SK-N-SH (cell line): ENCODE measurements around the gene FMO5.

Source experiments
- CTCF ChIP-seq: fragments of 200-600 bp; sonication (generic); IDR thresholded peaks from 2 replicates; pipeline ENCODE4 v1.6.1; 2017; ENCODE audit warnings: antibody characterized with exemption, mild to moderate bottlenecking, moderate library complexity
- ELF1 ChIP-seq: IDR thresholded peaks from 2 replicates; pipeline ENCODE4 v1.4.0; 2012
- EP300 ChIP-seq, 2 experiments: IDR thresholded peaks; 2 replicates each; pipeline versions ENCODE4 v1.4.0 to v1.6.1; 2012; ENCODE audit warnings: borderline replicate concordance in 1 of 2, low read depth in 1 of 2, low read length in 1 of 2
- EZH2phosphoT487 ChIP-seq: fragments of 200-600 bp; sonication (generic); IDR thresholded peaks from 2 replicates; pipeline ENCODE4 v1.6.1; 2017; ENCODE audit warnings: low read depth, mixed run types, mild to moderate bottlenecking, antibody characterized with exemption, moderate library complexity, borderline replicate concordance
- FOXM1 ChIP-seq: IDR thresholded peaks from 2 replicates; pipeline ENCODE4 v1.4.0; 2012; ENCODE audit warnings: low read depth, mild to moderate bottlenecking
- MAX ChIP-seq: IDR thresholded peaks from 2 replicates; pipeline ENCODE4 v1.4.0; 2012; ENCODE audit warnings: low read depth
- NFIC ChIP-seq: IDR thresholded peaks from 2 replicates; pipeline ENCODE4 v1.4.0; 2012; ENCODE audit warnings: borderline replicate concordance
- PBX3 ChIP-seq: IDR thresholded peaks from 2 replicates; pipeline ENCODE4; 2012
- RCOR1 ChIP-seq: fragments of 150-350 bp; IDR thresholded peaks from 2 replicates; pipeline ENCODE4 v1.6.1; 2017; ENCODE audit warnings: antibody characterized with exemption, low read length
- SIN3A ChIP-seq: IDR thresholded peaks from 2 replicates; pipeline ENCODE4 v1.6.1; 2012; ENCODE audit warnings: low read depth, mild to moderate bottlenecking, low read length, moderate library complexity, borderline replicate concordance
- USF2 ChIP-seq: fragments of 150-350 bp; IDR thresholded peaks from 2 replicates; pipeline ENCODE4 v1.6.1; 2017; ENCODE audit warnings: antibody characterized with exemption, low read length, low read depth, borderline replicate concordance
- YY1 ChIP-seq: IDR thresholded peaks from 2 replicates; pipeline ENCODE4 v1.4.0; 2012; ENCODE audit warnings: low read depth, mild to moderate bottlenecking
- ZBTB33 ChIP-seq: IDR thresholded peaks from 2 replicates; pipeline ENCODE4 v1.4.0; 2012; ENCODE audit warnings: low read depth, borderline replicate concordance

GRCh38 chr1:147207192-147207591, 17.9 kb downstream of the FMO5 start:
- no peak for TF ChIP-seq CTCF
- no peak for TF ChIP-seq YY1
- TF ChIP-seq USF2 = no peak
- TF ChIP-seq ELF1 = no peak
- no peak for TF ChIP-seq EP300 (IDR thresholded peaks at IDR 0.05; ENCODE audit: borderline replicate concordance in 1 of 2, low read depth in 1 of 2, low read length in 1 of 2)
- no peak for TF ChIP-seq NFIC
- TF ChIP-seq EZH2phosphoT487 = no peak
- TF ChIP-seq ZBTB33 = no peak
- no peak for TF ChIP-seq PBX3
- TF ChIP-seq SIN3A = no peak
- no peak for TF ChIP-seq MAX
- no peak for TF ChIP-seq RCOR1
- no peak for TF ChIP-seq FOXM1
